SU-DHL-6 (cell line): ENCODE data around the gene CCDC8.
"Not testable (repeated sequence)": the region's sequence is repeated elsewhere in the genome, so short reads cannot be mapped to it uniquely, and the experiment has no call there.

ENCODE experiments used
- H2AFZ ChIP-seq: fragments of 200-600 bp; sonication (generic); 2 replicates; pipeline ENCODE4 v1.6.1; 2014; ENCODE audit warnings: low read depth, mild to moderate bottlenecking, moderate library complexity, mixed read lengths, antibody characterized with exemption, low read length; ENCODE audit not compliant: severe bottlenecking
- H3F3A ChIP-seq: fragments of 200-600 bp; shearing (Covaris generic); 2 replicates; pipeline ENCODE4 v1.6.0; 2016; ENCODE audit warnings: antibody characterized with exemption, mild to moderate bottlenecking; ENCODE audit not compliant: insufficient read depth
- H3K27ac ChIP-seq: fragments of 200-600 bp; sonication (generic); 2 replicates; pipeline ENCODE4 v1.5.1; 2016; ENCODE audit warnings: low read depth, mild to moderate bottlenecking, low read length, moderate library complexity, mixed read lengths
- H3K27me3 ChIP-seq: fragments of 200-600 bp; sonication (generic), shearing (Covaris generic); 2 replicates; pipeline ENCODE4 v1.6.0; 2014; ENCODE audit warnings: mild to moderate bottlenecking, low read length
- H3K36me3 ChIP-seq: fragments of 200-600 bp; sonication (generic); 2 replicates; pipeline ENCODE4 v1.6.1; 2014; ENCODE audit warnings: mild to moderate bottlenecking, low read length, mixed read lengths
- H3K4me2 ChIP-seq: fragments of 300-600, 200-600 bp; shearing (Covaris generic), sonication (generic); 2 replicates; pipeline ENCODE4 v1.6.0; 2014; ENCODE audit warnings: low read length, low read depth, mild to moderate bottlenecking; ENCODE audit not compliant: poor library complexity, severe bottlenecking
- H3K4me3 ChIP-seq: fragments of 200-600 bp; sonication (generic); 2 replicates; pipeline ENCODE4 v1.5.1; 2014; ENCODE audit warnings: antibody characterized with exemption, low read length, mild to moderate bottlenecking, mixed read lengths; ENCODE audit not compliant: insufficient read depth, poor library complexity, severe bottlenecking
- H3K79me2 ChIP-seq: fragments of 200-600 bp; sonication (generic); 2 replicates; pipeline ENCODE4 v1.6.1; 2014; ENCODE audit warnings: mild to moderate bottlenecking, low read length, moderate library complexity; ENCODE audit not compliant: insufficient read depth
- H3K9ac ChIP-seq: fragments of 200-600 bp; sonication (generic); 2 replicates; pipeline ENCODE4 v1.7.0; 2014; ENCODE audit warnings: mild to moderate bottlenecking, low read length
- H3K9me2 ChIP-seq: fragments of 200-600 bp; sonication (generic); replicated peaks from 2 replicates; pipeline ENCODE4 v1.6.1; 2014; ENCODE audit warnings: low read length; ENCODE audit not compliant: insufficient read depth
- H3K9me3 ChIP-seq: fragments of 200-600 bp; sonication (generic); 2 replicates; pipeline ENCODE4 v1.6.1; 2014; ENCODE audit warnings: low read length, mixed read lengths; ENCODE audit not compliant: insufficient read depth
- H4K20me1 ChIP-seq: fragments of 200-600 bp; sonication (generic); 2 replicates; pipeline ENCODE4 v1.6.1; 2014; ENCODE audit warnings: low read depth, mild to moderate bottlenecking, antibody characterized with exemption, low read length, moderate library complexity, mixed read lengths
- CTCF ChIP-seq: fragments of 200-600 bp; sonication (generic); IDR thresholded peaks from one replicate; pipeline ENCODE4 v1.5.1; 2017; ENCODE audit warnings: antibody characterized with exemption, mild to moderate bottlenecking, low read length, moderate library complexity; ENCODE audit not compliant: insufficient read depth, poor library complexity, severe bottlenecking
- EZH2phosphoT487 ChIP-seq: fragments of 200-600 bp; sonication (generic), shearing (Covaris generic); conservative IDR thresholded peaks from 2 replicates; pipeline ENCODE4 v1.6.1; 2018; ENCODE audit warnings: mild to moderate bottlenecking, antibody characterized with exemption, low read length, moderate library complexity, mixed read lengths

The CCDC8 gene

GRCh38 chr19:46441866-46442265, 28.5 kb upstream of the CCDC8 start:
- Histone ChIP-seq H3K27ac (no peak overlapping the region), H3K9me2 (no peaks in the 10 kb centered on the region), H3K36me3 (no peaks in the 10 kb centered on the region), H3K79me2 (no peaks in the 10 kb centered on the region), H3F3A (0 out of 2 replicates have a peak, but pooled peaks cover 4% of the 10 kb centered on the region), H3K9ac (no peak overlapping the region), H3K27me3 (no peaks in the 10 kb centered on the region), H3K4me3 (no peak overlapping the region), H3K4me2 (no peak overlapping the region), H2AFZ (no peak overlapping the region), H3K9me3 (no peaks in the 10 kb centered on the region), H4K20me1 (no peaks in the 10 kb centered on the region)
- no peak for TF ChIP-seq EZH2phosphoT487
- TF ChIP-seq CTCF = no peak

- not testable (repeated sequence) for H3K9me2 ChIP-seq, H3K79me2 ChIP-seq, H3K27ac ChIP-seq, H3K36me3 ChIP-seq, H3K4me3 ChIP-seq, H3K9ac ChIP-seq, H4K20me1 ChIP-seq, H3K27me3 ChIP-seq, H3K9me3 ChIP-seq, H3K4me2 ChIP-seq, H2AFZ ChIP-seq
- peaks cover 15% of the 10 kb centered on the region for H3F3A ChIP-seq
These were observed 22.3 kb upstream of the CCDC8 start for GRCh38 chr19:46435689-46436088.

- Histone ChIP-seq H3K9me2 (no peaks in the 10 kb centered on the region), H3K27ac (no peak overlapping the region), H3K79me2 (no peaks in the 10 kb centered on the region), H3K4me2 (no peak overlapping the region), H3K27me3 (no peaks in the 10 kb centered on the region), H3F3A (peaks cover 17% of the 10 kb centered on the region), H3K36me3 (no peaks in the 10 kb centered on the region), H4K20me1 (no peaks in the 10 kb centered on the region), H3K9ac (no peak overlapping the region), H3K4me3 (no peak overlapping the region), H3K9me3 (no peaks in the 10 kb centered on the region), H2AFZ (no peak overlapping the region)
- TF ChIP-seq CTCF = no peak
- TF ChIP-seq EZH2phosphoT487 = no peak
These were observed 21.6 kb upstream of the CCDC8 start for GRCh38 chr19:46435009-46435408.

DNA sequence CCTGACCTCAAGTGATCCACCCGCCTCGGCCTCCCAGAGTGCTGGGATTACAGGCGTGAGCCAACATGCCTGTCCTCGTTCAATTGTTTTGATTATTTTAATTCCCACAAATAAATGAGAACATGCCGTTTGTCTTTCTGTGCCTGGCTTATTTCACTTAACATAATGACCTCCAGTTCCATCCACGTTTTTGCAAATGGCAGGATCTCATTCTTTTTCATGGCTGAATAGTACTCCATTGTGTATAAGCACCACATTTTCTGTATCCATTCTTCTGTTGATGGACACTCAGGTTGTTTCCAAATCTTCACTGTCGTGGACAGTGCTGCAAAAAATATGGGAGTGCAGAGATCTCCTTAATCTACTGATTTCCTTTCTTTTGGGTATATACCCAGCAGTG, 20.1 kb upstream of the CCDC8 start:
- peaks cover 17% of the 10 kb centered on the region for H3F3A ChIP-seq
- not testable (repeated sequence) for H3K9me3 ChIP-seq, H3K4me3 ChIP-seq, H3K79me2 ChIP-seq, H3K9ac ChIP-seq, H2AFZ ChIP-seq, H3K4me2 ChIP-seq, H3K9me2 ChIP-seq, H3K36me3 ChIP-seq, H3K27ac ChIP-seq, H4K20me1 ChIP-seq, H3K27me3 ChIP-seq
